Measurements from ENCODE around the gene NKD1.

Gene NKD1

DNA sequence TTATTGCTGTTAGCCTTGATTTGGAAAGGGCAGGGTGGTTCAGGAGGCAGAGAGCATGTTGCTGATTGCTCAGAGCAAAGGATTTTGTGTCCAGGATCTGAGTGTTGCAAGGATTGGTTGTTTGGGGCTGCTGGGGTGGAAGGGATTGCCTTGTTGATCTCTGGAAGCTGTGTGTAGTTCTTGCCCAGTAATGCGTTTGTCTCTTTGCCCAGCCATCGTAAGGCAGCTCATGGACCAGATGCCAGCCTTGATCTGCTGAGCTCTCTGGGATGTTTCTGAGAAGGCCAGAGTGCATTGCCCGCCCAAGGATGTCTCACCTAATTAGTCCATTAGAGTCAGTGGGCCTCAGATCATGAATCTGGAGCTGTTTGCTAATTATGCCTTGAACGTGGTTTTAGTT, 33.6 kb downstream of the NKD1 start:
- no peak for TF ChIP-seq CTCF (IDR thresholded peaks at IDR 0.05; ENCODE audit: low read depth, low read length)
- DNase-seq (ENCODE audit: extremely low read depth, low read depth): no peak

DNA sequence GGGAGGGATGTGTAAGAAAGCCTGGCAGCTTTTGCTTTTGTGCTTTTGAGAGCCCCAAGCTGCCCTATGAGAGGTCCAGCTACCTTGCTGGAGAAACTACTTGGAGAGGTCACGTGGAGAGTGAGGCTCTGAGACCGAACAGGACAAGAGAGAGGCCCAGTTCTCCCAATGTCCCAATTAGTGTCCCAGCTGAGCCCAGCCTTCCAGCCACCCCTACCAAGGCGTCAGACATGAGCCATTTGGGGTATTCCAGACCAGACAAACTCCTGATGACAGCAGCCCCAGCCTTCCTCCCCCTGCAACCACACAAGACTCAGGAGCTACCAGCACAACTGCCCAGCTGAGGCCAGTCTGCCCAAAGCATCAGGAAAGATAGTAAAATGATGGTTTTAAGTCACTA, 35.0 kb downstream of the NKD1 start:
- no peak for DNase-seq (ENCODE audit: extremely low read depth, low read depth)
- no peak for TF ChIP-seq CTCF (IDR thresholded peaks at IDR 0.05; ENCODE audit: low read depth, low read length)

DNA sequence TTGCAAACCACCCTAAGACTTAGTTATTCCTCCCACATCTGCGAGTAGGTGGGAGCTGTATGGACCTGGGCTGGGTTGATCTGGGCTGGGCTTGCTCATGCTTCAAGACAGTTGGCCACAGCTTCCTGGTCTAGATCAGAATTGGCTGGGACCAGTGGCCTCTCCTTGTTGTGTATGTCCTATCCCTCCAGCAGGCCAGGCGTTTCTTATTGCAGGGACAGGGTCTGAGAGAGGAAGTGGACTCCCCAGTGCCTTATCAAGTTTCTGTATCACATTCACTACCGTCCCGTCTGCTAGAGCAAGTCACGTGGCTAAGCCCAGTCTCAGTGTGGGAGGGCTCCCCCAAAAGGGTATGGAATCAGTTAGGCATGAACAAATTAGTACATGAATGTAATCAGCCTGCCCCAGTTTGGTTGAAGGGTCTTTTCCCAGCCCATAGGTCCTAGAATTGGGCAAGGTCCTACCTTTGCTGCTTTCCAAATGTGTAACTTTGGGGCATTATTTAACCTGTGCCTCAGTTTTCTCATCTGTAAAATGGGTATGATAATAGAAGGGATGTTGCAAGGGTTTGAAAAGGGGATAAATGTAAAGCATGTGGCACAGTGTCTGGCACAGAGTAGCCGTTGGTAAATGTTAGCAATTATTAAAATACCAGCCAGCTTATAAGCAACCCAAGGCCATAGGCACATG, 36.0 kb downstream of the NKD1 start:
- no peak for TF ChIP-seq CTCF (IDR thresholded peaks at IDR 0.05; ENCODE audit: low read depth, low read length)
- DNase-seq (ENCODE audit: extremely low read depth, low read depth): no peak

- no peak for DNase-seq (ENCODE audit: extremely low read depth, low read depth)
- no peak for TF ChIP-seq CTCF (IDR thresholded peaks at IDR 0.05; ENCODE audit: low read depth, low read length)
Measured at GRCh38 chr16:50585331-50585776, 37.2 kb downstream of the NKD1 start.

GRCh38 chr16:50587543-50587942, 39.3 kb downstream of the NKD1 start:
- TF ChIP-seq CTCF (IDR thresholded peaks at IDR 0.05; ENCODE audit: low read depth, low read length): no peak
- DNase-seq (ENCODE audit: extremely low read depth, low read depth): no peak

- no peak for TF ChIP-seq CTCF (IDR thresholded peaks at IDR 0.05; ENCODE audit: low read depth, low read length)
Measured at GRCh38 chr16:50588276-50588675, 40.1 kb downstream of the NKD1 start.

DNA sequence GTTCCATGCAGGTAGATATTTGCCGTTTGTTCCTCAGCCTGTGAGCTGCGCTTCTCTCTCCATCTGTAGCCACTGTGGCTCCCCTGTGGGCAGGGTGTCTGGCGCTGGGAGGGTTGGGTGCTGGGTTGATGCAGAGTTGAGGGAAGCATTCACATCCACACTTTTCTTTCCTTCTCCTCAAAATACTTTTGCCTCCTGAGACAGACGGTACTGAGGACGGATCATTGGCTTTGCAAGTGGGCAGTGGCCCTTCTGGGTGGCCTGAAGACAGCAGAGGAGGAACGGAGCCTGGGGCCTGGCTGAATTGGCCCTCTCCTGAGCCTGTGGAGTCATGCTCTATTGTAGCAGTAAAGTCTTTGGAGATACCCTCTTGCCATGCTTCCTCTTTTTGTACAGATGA, 43.0 kb downstream of the NKD1 start:
- TF ChIP-seq CTCF (IDR thresholded peaks at IDR 0.05; ENCODE audit: low read depth, low read length): no peak

More at GRCh38 chr16:50588276-50588675, 40.1 kb downstream of the NKD1 start:
- DNase-seq (ENCODE audit: extremely low read depth, low read depth): no peak

More for the DNA sequence above, 43.0 kb downstream of the NKD1 start:
- DNase-seq (ENCODE audit: extremely low read depth, low read depth): no peak
